Embryonic facial prominence (tissue), 1 donor: Measurements from ENCODE around the gene CDKN1A.

Experiments used
- DNase-seq: peaks from one replicate; pipeline ENCODE4 v3.0.0-alpha.2; 2016; ENCODE audit errors: extremely low spot score

The CDKN1A gene

DNA sequence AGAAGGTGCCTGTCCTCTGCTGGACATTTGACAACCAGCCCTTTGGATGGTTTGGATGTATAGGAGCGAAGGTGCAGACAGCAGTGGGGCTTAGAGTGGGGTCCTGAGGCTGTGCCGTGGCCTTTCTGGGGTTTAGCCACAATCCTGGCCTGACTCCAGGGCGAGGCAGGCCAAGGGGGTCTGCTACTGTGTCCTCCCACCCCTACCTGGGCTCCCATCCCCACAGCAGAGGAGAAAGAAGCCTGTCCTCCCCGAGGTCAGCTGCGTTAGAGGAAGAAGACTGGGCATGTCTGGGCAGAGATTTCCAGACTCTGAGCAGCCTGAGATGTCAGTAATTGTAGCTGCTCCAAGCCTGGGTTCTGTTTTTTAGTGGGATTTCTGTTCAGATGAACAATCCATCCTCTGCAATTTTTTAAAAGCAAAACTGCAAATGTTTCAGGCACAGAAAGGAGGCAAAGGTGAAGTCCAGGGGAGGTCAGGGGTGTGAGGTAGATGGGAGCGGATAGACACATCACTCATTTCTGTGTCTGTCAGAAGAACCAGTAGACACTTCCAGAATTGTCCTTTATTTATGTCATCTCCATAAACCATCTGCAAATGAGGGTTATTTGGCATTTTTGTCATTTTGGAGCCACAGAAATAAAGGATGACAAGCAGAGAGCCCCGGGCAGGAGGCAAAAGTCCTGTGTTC lies 1.3 kb upstream of the CDKN1A start:
- DNase-seq = no peak

- DNase-seq = no peak
These were observed 594 bp upstream of the CDKN1A start for GRCh38 chr6:36677753-36678487.

- no peak for DNase-seq
These were observed 724 bp downstream of the CDKN1A start for GRCh38 chr6:36679043-36679833.

- DNase-seq = no peak
These were observed 4.0 kb downstream of the CDKN1A start for GRCh38 chr6:36682328-36683144.

GRCh38 chr6:36683145-36683655 lies 4.7 kb downstream of the CDKN1A start:
- no peak for DNase-seq

DNA sequence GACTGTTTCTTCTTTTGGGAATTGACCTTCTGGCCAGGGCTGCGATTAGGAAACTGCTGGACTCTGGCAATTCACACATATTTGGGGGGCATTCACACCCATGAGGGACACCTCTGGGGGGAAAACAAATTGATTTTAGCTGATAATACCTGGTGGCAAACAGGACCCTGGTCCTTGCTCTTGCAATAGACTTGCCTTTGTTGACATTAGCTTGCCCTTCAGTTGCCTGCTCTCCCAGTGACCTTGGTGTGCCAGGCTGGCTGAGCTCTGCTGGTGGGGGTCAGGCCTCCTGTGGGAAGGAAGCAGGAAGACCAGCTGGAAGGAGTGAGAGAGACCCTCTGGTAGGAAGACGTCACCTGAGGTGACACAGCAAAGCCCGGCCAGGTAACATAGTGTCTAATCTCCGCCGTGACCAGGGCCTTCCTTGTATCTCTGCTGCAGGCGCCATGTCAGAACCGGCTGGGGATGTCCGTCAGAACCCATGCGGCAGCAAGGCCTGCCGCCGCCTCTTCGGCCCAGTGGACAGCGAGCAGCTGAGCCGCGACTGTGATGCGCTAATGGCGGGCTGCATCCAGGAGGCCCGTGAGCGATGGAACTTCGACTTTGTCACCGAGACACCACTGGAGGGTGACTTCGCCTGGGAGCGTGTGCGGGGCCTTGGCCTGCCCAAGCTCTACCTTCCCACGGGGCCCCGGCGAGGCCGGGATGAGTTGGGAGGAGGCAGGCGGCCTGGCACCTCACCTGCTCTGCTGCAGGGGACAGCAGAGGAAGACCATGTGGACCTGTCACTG lies 5.3 kb downstream of the CDKN1A start:
- DNase-seq = no peak

DNA sequence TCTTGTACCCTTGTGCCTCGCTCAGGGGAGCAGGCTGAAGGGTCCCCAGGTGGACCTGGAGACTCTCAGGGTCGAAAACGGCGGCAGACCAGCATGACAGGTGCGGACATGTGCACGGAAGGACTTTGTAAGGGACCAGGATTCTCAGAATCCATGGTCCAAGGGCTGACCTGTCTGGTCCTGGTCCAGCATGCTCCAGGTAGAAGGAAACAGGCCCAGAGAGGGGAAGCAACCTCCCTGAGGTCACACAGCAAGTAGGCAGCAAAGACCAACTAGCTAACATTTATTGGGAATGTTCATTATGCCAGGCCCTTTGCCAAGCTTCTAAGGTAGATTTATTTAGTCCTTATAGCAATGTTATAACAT lies 5.9 kb downstream of the CDKN1A start:
- DNase-seq = no peak

DNA sequence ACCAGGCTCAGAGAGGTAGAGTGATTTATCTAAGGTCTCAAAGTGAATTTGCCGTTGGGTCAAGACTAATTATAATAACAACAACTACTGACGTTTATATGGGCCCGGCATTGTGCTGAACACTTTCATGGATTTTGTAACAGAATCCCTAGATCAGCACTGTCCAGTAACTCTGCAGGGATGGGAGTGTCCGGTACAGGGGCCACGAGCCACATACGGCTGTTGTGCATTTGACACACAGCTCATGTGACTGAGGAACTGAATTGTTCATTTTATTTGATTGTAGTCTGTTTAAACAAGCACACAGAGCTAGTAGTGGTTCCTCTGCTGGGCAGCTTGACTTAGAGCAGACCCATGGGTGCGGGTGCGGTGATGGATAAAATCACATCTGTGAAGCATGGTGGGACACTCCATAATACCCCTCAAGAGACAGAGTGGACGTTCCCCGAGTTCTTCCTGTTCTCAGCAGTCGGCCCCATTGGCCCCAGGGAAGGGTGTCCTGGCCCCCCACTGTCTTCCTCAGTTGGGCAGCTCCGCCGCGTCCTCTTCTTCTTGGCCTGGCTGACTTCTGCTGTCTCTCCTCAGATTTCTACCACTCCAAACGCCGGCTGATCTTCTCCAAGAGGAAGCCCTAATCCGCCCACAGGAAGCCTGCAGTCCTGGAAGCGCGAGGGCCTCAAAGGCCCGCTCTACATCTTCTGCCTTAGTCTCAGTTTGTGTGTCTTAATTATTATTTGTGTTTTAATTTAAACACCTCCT lies 6.8 kb downstream of the CDKN1A start:
- DNase-seq = no peak

DNA sequence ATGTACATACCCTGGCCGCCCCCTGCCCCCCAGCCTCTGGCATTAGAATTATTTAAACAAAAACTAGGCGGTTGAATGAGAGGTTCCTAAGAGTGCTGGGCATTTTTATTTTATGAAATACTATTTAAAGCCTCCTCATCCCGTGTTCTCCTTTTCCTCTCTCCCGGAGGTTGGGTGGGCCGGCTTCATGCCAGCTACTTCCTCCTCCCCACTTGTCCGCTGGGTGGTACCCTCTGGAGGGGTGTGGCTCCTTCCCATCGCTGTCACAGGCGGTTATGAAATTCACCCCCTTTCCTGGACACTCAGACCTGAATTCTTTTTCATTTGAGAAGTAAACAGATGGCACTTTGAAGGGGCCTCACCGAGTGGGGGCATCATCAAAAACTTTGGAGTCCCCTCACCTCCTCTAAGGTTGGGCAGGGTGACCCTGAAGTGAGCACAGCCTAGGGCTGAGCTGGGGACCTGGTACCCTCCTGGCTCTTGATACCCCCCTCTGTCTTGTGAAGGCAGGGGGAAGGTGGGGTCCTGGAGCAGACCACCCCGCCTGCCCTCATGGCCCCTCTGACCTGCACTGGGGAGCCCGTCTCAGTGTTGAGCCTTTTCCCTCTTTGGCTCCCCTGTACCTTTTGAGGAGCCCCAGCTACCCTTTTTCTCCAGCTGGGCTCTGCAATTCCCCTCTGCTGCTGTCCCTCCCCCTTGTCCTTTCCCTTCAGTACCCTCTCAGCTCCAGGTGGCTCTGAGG lies 7.6 kb downstream of the CDKN1A start:
- DNase-seq = no peak

- no peak for DNase-seq
These were observed 8.4 kb downstream of the CDKN1A start for GRCh38 chr6:36686668-36687513.

DNA sequence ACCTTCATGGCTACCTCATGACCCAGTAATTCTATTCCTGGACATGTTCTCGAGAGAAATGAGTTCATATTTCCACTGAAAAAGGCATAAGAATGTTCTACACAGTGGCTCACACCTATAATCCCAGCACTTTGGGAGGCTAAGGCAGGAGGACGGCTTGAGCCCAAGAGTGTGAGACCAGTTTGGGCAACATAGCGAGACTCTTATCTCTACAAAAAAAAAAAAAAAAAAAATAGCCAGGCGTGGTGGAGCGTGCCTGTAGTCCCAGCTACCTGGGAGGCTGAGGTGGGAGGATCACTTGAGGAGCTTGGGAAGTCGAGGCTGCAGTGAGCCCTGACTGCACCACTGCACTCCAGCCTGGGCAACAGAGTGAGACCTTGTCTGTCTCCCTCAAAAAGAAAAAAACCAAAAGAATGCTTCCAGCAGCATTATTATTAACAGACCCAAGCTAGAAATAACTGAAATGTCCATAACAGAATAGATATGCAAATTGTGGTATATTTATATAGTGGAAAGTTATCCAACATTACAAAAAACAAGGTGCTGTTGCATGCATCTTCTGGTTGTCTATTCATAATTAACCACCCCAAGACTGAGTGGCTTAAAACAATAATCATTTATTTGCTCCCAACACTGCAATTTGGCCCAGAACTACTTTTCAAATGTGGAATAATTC lies 9.7 kb downstream of the CDKN1A start:
- DNase-seq = no peak

- DNase-seq = no peak
These were observed 10.2 kb downstream of the CDKN1A start for GRCh38 chr6:36688739-36689075.

DNA sequence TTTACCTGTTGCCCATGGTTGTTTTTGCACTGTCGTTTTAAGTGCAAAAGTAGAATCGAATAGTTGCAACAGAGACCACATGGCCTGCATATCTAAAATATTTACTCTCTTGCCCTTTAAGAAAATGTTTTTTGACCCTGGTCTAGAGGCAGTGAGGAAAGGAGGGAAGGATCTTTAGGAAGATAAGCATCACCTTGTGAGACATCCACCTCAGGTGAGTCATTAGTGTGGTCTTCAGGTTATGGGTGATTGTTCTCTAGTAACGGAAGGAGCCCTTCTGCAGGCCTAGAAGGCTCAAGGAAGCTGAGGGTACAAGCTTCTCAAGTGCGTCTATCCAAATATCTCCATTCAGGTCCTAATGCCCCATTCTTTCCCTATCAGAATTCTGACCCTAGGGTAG lies 12.5 kb downstream of the CDKN1A start:
- no peak for DNase-seq

DNA sequence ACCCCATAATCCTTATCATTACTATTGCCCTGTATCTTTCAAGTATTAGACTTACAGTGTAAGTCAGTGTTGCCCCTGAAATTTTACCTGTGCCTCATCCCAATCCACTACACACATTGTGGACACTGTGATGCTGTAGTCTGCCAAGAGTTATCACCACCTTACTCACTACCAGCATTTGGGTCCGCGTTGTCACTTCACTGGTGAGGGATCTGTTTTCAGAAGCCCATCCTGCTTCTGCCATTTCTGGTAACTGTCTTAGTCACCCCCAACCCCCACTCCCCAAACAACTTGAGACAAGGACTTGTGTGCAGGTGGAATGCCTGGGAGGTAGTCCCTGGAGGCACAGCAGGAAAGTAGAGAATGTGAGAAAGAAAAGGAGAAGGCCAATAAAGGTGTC lies 13.1 kb downstream of the CDKN1A start:
- no peak for DNase-seq

- DNase-seq = no peak
These were observed 13.7 kb downstream of the CDKN1A start for GRCh38 chr6:36692220-36692619.

GRCh38 chr6:36692861-36693702 lies 14.6 kb downstream of the CDKN1A start:
- no peak for DNase-seq

DNA sequence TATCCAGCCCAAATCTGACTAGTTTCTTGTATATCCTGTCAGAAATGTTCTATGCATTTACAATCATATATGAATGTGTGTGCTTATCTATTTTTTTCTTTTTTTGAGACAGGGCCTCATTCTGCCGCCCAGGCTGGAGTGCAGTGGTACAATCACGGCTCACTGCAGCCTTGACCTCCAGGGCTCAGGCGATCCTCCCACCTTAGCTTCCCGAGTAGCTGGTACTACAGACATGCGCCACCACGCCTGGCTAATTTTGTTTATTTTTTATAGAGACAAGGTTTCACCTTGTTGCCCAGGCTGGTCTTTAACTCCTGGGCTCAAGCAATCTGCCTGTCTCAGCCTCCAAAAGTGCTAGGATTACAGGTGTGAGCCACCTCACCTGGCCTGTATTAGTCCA lies 16.1 kb downstream of the CDKN1A start:
- DNase-seq = no peak
